ENCODE measurements around the gene DTNB.

Gene DTNB

GRCh38 chr2:25373269-25373981 lies 300.0 kb downstream of the DTNB start:
- 94% methylated on average over 19 to 20 of the region's 20 CpGs for WGBS, 2 experiments (ENCODE audit: insufficient coverage in 2 of 2)
- Histone ChIP-seq H3K4me1 (ENCODE audit: control insufficient read depth, insufficient read depth, low read length, poor library complexity, severe bottlenecking) (peaks cover 16% of the 10 kb centered on the region), H3K4me3 (ENCODE audit: extremely low read depth, insufficient read depth, low read length, poor library complexity, severe bottlenecking) (no peak overlapping the region), H3K27ac (ENCODE audit: low read depth, low read length, severe bottlenecking) (no peak overlapping the region), H3K36me3 (ENCODE audit: control insufficient read depth, insufficient read depth, low read length) (no peaks in the 10 kb centered on the region), H3K9me3 (ENCODE audit: control insufficient read depth, low read length) (no peaks in the 10 kb centered on the region)

GRCh38 chr2:25372405-25373268 lies 300.7 kb downstream of the DTNB start:
- 84 to 92% methylated on average over 22 to 23 of the region's 25 CpGs for WGBS, 2 experiments (ENCODE audit: insufficient coverage in 2 of 2)
- Histone ChIP-seq H3K27ac (ENCODE audit: low read depth, low read length, severe bottlenecking) (no peak overlapping the region), H3K9me3 (ENCODE audit: control insufficient read depth, low read length) (no peaks in the 10 kb centered on the region), H3K36me3 (ENCODE audit: control insufficient read depth, insufficient read depth, low read length) (no peaks in the 10 kb centered on the region), H3K4me1 (ENCODE audit: control insufficient read depth, insufficient read depth, low read length, poor library complexity, severe bottlenecking) (peaks cover 8% of the 10 kb centered on the region), H3K4me3 (ENCODE audit: extremely low read depth, insufficient read depth, low read length, poor library complexity, severe bottlenecking) (no peak overlapping the region)

DNA sequence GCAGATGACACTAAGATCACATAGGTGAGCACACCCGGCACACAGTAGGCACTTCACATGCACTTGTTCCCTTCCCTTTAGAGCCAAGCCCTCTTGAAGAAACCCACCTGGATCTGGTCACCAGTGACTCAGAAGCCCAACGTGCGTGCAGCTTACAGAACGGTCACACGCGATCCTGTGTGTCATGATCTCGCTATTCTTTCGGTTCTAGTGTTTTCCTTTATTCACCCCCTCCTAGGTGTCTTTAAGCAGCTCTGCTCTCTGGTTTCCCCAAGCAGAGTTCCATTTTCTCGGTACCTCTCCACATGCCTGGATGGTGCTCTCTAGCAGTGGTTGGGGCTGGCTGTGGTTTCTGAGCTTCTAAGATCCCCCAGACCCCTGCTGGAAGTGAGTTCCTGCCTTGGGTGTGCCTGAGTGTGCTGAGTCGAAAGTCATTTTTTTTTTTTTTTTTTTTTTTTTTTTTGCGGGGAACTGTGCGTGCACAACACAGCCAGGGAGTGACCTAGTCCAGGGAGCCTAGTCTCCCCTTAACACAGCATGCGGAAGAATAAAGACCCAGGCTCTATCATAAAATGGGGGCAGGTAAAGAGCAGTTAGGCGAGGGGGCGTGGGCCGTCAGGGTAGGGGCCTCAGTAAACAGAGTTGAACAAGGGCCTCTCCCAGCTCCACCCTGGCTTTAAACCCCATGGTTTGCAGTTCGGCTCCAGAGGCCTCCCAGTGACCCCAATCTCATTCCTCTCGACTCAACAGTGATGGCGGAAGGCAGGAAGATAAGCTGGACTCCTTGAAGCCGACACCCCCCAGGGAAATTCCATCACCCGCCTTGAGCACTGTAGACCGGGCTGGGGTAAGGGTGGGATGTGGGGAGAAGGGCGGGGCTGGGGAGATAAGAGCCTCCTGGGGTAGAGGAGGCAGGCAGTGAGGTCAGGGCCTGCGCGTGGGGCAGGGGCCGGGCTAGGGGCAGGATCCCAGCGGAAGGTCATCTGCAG lies 301.8 kb downstream of the DTNB start:
- H3K27ac ChIP-seq (ENCODE audit: low read depth, low read length, severe bottlenecking) = no peak overlapping the region
- 89 to 92% methylated on average over 15 to 23 of the region's 27 CpGs for WGBS, 2 experiments (ENCODE audit: insufficient coverage in 2 of 2)
- no peaks in the 10 kb centered on the region for H3K36me3 ChIP-seq (ENCODE audit: control insufficient read depth, insufficient read depth, low read length)
- no peaks in the 10 kb centered on the region for H3K9me3 ChIP-seq (ENCODE audit: control insufficient read depth, low read length)
- no peaks in the 10 kb centered on the region for H3K4me1 ChIP-seq (ENCODE audit: control insufficient read depth, insufficient read depth, low read length, poor library complexity, severe bottlenecking)
- no peak overlapping the region for H3K4me3 ChIP-seq (ENCODE audit: extremely low read depth, insufficient read depth, low read length, poor library complexity, severe bottlenecking)

DNA sequence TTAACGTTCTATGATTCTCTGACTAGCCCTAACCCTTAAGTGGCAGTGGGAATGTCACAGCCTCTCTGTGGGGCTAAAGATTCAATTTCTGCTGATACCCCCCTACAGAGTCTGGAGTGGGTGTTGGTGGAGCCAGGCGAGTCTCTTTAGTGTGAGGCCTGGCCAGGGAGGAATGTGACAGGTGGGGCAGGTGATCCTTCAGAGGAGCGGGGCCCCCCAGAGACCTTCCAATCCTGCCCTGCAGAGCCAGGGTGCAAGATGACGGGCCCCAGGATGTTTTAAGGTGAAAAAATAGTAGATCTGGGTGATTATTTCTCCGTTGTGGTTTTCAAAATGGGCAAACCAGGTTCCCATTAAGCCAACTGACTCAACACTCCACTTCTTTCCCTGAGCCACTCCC lies 303.5 kb downstream of the DTNB start:
- no peaks in the 10 kb centered on the region for H3K36me3 ChIP-seq (ENCODE audit: control insufficient read depth, insufficient read depth, low read length)
- H3K4me3 ChIP-seq (ENCODE audit: extremely low read depth, insufficient read depth, low read length, poor library complexity, severe bottlenecking) = no peak overlapping the region
- 84 to 100% methylated on average over 3 of the region's 5 CpGs for WGBS, 2 experiments (ENCODE audit: insufficient coverage in 2 of 2)
- H3K4me1 ChIP-seq (ENCODE audit: control insufficient read depth, insufficient read depth, low read length, poor library complexity, severe bottlenecking) = no peaks in the 10 kb centered on the region
- no peaks in the 10 kb centered on the region for H3K9me3 ChIP-seq (ENCODE audit: control insufficient read depth, low read length)
- no peak overlapping the region for H3K27ac ChIP-seq (ENCODE audit: low read depth, low read length, severe bottlenecking)

DNA sequence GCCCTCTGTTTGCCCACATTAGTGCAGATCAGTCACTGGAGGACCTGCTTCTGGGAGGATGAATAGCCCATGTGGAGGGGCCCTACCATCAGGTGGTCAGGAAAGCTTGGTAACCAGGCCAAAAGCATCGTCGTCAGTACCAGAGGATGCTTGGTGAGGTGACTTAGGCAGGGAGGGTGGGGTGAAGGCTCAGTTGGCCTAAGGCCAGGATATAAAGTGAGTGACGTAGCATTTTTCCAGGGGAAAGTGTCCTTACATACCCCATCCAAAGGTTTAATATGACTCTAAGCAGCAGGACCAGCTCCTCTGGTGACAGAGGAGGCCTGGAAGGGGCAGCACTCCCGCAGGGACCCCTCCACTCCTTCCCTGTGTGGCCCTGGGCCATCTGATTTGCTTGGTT lies 303.9 kb downstream of the DTNB start:
- no peak overlapping the region for H3K27ac ChIP-seq (ENCODE audit: low read depth, low read length, severe bottlenecking)
- no peak overlapping the region for H3K4me3 ChIP-seq (ENCODE audit: extremely low read depth, insufficient read depth, low read length, poor library complexity, severe bottlenecking)
- H3K36me3 ChIP-seq (ENCODE audit: control insufficient read depth, insufficient read depth, low read length) = no peaks in the 10 kb centered on the region
- H3K9me3 ChIP-seq (ENCODE audit: control insufficient read depth, low read length) = no peaks in the 10 kb centered on the region
- no peaks in the 10 kb centered on the region for H3K4me1 ChIP-seq (ENCODE audit: control insufficient read depth, insufficient read depth, low read length, poor library complexity, severe bottlenecking)
- 77 to 79% methylated on average over 3 to 4 of the region's 4 CpGs for WGBS, 2 experiments (ENCODE audit: insufficient coverage in 2 of 2)

- Histone ChIP-seq H3K36me3 (ENCODE audit: control insufficient read depth, insufficient read depth, low read length) (no peaks in the 10 kb centered on the region), H3K27ac (ENCODE audit: low read depth, low read length, severe bottlenecking) (no peak overlapping the region), H3K4me3 (ENCODE audit: extremely low read depth, insufficient read depth, low read length, poor library complexity, severe bottlenecking) (no peak overlapping the region), H3K4me1 (ENCODE audit: control insufficient read depth, insufficient read depth, low read length, poor library complexity, severe bottlenecking) (no peaks in the 10 kb centered on the region), H3K9me3 (ENCODE audit: control insufficient read depth, low read length) (no peaks in the 10 kb centered on the region)
- 85 to 91% methylated on average over 4 of the region's 4 CpGs for WGBS, 2 experiments (ENCODE audit: insufficient coverage in 2 of 2)
These were observed 304.7 kb downstream of the DTNB start for GRCh38 chr2:25368660-25369059.

- H3K4me3 ChIP-seq (ENCODE audit: extremely low read depth, insufficient read depth, low read length, poor library complexity, severe bottlenecking) = no peak overlapping the region
- WGBS, 2 experiments (ENCODE audit: insufficient coverage in 2 of 2) = 89 to 95% methylated on average over 9 of the region's 9 CpGs
- no peaks in the 10 kb centered on the region for H3K4me1 ChIP-seq (ENCODE audit: control insufficient read depth, insufficient read depth, low read length, poor library complexity, severe bottlenecking)
- no peaks in the 10 kb centered on the region for H3K36me3 ChIP-seq (ENCODE audit: control insufficient read depth, insufficient read depth, low read length)
- H3K9me3 ChIP-seq (ENCODE audit: control insufficient read depth, low read length) = no peaks in the 10 kb centered on the region
- H3K27ac ChIP-seq (ENCODE audit: low read depth, low read length, severe bottlenecking) = no peak overlapping the region
These were observed 306.1 kb downstream of the DTNB start for GRCh38 chr2:25367296-25367695.

DNA sequence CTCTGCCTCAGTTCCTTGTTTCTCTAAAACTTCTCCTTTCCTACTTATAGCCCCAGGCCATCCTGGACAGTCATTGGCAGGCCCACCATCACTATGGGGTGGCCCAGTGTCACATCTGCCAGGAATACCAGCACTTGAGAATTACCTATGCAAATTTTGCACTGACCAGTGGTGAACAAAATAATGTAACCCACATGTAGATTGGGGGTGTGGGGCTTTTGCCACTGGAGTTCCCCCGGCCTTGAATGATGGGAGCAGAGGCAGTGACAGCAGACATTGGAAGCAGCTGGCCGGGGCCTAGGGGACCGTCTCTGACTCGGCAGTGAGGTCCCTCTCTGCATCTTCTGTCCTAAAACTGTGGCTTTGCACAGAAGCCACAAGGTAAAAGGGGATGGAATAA lies 306.7 kb downstream of the DTNB start:
- Histone ChIP-seq H3K4me1 (ENCODE audit: control insufficient read depth, insufficient read depth, low read length, poor library complexity, severe bottlenecking) (no peaks in the 10 kb centered on the region), H3K9me3 (ENCODE audit: control insufficient read depth, low read length) (no peaks in the 10 kb centered on the region), H3K36me3 (ENCODE audit: control insufficient read depth, insufficient read depth, low read length) (no peaks in the 10 kb centered on the region), H3K4me3 (ENCODE audit: extremely low read depth, insufficient read depth, low read length, poor library complexity, severe bottlenecking) (no peak overlapping the region), H3K27ac (ENCODE audit: low read depth, low read length, severe bottlenecking) (no peak overlapping the region)
- WGBS, 2 experiments (ENCODE audit: insufficient coverage in 2 of 2) = 92 to 98% methylated on average over 4 of the region's 4 CpGs

DNA sequence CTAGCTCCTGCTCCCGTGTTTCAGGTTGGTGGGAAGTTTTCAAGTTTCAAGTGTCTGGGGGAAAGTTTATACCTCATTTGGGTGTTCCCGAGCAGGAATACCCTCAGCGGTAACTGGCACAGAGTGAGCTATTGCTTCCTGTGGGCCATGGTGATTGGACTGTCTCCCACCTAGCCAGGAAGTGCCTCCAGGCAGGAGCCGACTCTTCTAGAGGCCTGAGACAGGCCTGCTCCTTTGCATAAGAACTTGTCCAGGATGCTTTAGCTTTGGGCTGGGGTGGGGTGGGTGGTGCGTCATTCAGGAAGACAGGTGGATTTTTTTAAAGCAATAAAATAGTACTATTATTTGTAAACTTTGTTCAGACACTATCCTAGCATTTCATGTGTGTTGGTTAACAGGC lies 308.1 kb downstream of the DTNB start:
- Histone ChIP-seq H3K4me3 (ENCODE audit: extremely low read depth, insufficient read depth, low read length, poor library complexity, severe bottlenecking) (no peak overlapping the region), H3K9me3 (ENCODE audit: control insufficient read depth, low read length) (no peaks in the 10 kb centered on the region), H3K4me1 (ENCODE audit: control insufficient read depth, insufficient read depth, low read length, poor library complexity, severe bottlenecking) (no peaks in the 10 kb centered on the region), H3K36me3 (ENCODE audit: control insufficient read depth, insufficient read depth, low read length) (no peaks in the 10 kb centered on the region), H3K27ac (ENCODE audit: low read depth, low read length, severe bottlenecking) (no peak overlapping the region)
- WGBS, 2 experiments (ENCODE audit: insufficient coverage in 2 of 2) = 52 to 56% methylated on average over 4 of the region's 5 CpGs

- Histone ChIP-seq H3K36me3 (ENCODE audit: control insufficient read depth, insufficient read depth, low read length) (no peaks in the 10 kb centered on the region), H3K27ac (ENCODE audit: low read depth, low read length, severe bottlenecking) (no peak overlapping the region), H3K4me1 (ENCODE audit: control insufficient read depth, insufficient read depth, low read length, poor library complexity, severe bottlenecking) (no peaks in the 10 kb centered on the region), H3K4me3 (ENCODE audit: extremely low read depth, insufficient read depth, low read length, poor library complexity, severe bottlenecking) (no peak overlapping the region), H3K9me3 (ENCODE audit: control insufficient read depth, low read length) (no peaks in the 10 kb centered on the region)
- WGBS, 2 experiments (ENCODE audit: insufficient coverage in 2 of 2) = 91 to 92% methylated on average over 4 to 7 of the region's 7 CpGs
These were observed 309.6 kb downstream of the DTNB start for GRCh38 chr2:25363733-25364132.
